ENCODE results near the gene GFPT1.
"Not testable (repeated sequence)": the region's sequence is repeated elsewhere in the genome, so short reads cannot be mapped to it uniquely, and the experiment has no call there.

GFPT1 gene

DNA sequence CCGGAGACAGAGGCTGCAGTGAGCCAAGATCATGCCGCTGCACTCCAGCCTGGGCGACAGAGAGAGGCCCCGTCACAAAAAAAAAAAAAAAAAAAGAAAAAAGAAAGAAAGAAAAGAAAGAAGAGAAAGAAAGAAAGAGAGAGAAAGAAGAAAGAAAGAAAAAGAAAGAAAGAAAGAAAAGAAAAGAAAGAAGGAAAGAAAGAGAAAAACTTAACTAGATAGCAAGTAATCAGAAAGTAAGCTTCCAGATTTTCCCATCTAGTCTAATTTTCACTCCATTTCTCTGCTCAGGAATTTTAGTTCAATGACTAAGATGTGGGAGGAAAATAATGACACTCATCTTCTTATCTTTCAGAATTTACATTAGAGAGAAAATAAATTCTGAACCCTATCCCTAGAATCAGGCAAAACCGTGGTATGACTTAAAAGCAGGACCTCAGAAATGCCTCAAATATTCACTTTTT lies 2.4 kb downstream of the GFPT1 start:
- DNase-seq, result no peak

DNA sequence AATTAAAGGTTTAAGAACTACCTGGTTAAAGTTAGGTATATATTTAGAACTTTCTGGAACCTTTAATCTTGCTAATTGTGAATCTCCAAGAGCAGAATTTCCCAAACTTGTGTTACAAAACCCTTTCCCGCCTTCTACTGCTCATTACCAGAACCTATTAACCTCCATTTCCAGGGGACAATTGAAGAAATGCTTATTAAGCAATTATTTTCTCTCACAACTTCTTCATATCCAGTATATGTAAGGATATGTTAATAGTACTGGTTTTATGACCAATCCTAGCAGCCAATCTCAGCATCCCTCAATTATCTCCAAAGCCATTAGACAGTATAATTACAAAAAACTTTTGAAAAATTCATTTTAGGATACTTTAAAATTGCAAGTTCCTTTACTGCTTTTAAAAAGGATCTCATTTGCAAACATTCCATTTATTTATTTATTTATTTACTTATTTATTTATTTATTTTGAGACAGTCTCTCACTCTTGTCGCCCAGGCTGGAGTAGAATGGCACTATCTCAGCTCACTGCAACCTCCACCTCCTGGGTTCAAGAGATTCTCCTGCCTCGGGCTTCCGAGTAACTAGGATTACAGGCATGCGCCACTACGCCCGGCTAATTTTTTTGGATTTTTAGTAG lies 3.7 kb downstream of the GFPT1 start:
- DNase-seq, result no peak

DNA sequence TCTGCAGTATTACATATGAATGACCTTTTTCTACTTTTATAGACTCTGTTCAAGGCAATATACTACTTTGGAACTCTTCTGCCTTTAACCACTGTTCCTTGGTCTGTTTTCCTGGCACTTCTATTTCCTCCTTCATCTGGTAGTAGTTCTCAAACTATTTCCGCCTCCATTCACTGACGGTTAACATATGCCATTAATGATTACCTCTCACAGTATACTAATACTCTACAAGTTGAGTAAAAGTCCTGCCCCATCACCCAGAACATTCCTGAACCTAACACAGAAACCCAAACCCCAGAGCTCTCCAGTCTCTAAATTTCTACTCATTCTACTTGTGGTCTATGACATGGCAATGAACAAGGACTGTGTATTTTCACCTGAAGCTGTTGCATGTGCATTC lies 4.5 kb downstream of the GFPT1 start:
- no peak for DNase-seq

DNA sequence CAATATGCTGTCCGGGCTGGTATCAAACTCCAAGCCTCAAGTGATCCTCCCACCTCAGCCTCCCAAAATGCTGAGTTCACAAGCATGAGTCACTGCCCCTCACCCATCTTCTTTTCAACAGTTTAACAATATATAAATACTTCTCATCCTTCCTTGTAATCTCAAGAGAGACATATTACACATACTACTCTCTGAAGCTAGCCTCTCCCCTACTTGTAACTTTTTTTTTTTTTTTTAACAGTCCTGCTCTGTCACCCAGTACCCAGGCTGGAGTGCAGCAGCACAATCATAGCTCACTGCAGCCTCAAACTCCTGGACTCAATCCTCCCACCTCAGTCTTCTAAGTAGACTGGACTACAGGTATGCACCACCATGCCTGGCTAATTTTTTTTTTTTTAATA lies 5.7 kb downstream of the GFPT1 start:
- DNase-seq, result no peak

- DNase-seq, result no peak
These were observed 6.7 kb downstream of the GFPT1 start for GRCh38 chr2:69380072-69380917.

GRCh38 chr2:69376403-69376802 lies 10.6 kb downstream of the GFPT1 start:
- no peak for DNase-seq

- DNase-seq, result peak in 1 of 58 donors; percentile 8
These were observed 11.3 kb downstream of the GFPT1 start for GRCh38 chr2:69375494-69376353.

- DNase-seq, result no peak
These were observed 14.3 kb downstream of the GFPT1 start for GRCh38 chr2:69372767-69373166.

- no peak for DNase-seq
These were observed 17.2 kb downstream of the GFPT1 start for GRCh38 chr2:69369802-69370201.

GRCh38 chr2:69368588-69368987 lies 18.4 kb downstream of the GFPT1 start:
- DNase-seq, result no peak

DNA sequence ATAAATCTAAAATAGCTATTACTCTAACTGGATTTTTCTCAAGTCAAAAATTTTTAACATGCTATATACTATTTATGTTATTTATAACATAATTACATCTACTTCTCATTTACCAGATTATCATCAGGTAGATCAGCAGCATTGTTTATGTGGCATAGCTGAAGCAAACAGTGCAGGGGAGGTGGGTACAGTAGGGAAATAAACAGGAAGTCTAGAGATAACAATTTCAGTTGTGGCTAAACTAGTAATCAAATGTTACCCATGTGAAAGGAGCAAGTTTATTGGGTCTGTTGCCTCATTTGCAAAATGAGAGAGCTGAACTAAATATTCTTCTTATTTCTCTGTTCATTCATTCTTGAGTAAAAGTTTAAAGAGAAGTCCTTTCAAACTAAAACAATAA lies 27.7 kb downstream of the GFPT1 start:
- no peak for DNase-seq

GRCh38 chr2:69358914-69359313 lies 28.1 kb downstream of the GFPT1 start:
- no peak for DNase-seq

DNA sequence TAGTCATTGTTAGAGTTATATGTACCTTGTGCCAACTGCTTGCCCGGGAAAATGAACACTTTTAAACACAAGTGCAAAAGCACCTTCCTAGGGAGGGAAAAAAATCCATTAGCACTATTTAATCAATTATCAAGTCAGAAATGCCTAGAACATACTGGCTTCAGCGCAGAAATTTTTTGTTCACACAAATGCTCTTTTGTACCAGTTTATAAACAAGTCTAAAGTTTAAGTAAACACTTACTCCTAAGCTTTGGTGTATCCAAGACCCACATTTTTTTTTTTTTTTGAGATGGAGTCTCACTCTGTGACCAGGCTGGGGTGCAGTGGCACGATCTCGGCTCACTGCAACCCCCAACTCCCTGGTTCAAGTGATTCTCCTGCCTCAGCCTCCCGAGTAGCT lies 30.6 kb downstream of the GFPT1 start:
- DNase-seq, result no peak

GRCh38 chr2:69354976-69355375 lies 32.1 kb downstream of the GFPT1 start:
- DNase-seq, result not testable (repeated sequence)

DNA sequence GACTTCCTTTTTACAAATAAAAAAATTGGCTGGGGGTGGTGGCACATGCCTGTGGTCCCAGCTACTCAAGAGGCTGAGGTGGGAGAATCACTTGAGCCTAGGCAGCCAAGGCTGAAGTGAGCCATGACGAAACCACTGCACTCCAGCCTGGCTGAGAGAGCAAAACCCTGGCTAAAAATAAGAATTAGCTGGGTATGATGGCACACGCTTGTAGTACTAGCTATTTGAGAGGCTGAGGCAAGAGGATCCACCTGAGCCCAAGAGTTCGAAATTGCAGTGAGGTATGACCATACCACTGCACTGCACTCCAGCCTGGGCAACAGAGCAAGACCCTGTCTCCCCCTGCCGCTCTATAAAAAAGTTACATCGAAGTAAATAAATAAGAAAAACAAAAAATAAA lies 33.7 kb downstream of the GFPT1 start:
- no peak for DNase-seq

DNA sequence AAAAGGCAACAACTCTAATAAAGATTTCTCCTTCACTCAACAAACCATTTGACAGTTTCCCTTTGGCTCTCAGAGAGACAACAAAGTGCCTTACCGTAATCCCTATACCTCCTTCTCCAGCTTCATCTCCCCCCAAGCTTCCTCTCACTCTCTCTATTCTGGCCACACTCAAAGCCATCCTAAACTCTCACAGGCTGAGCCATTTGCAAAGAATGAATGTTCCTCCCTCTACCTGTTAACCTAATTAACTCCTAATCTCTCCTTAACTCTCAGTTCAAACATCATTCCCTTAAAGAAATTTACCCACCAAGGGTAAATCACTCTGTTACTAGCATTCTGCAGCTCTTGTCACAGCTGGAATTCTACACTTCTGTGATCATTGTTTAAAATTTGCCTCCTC lies 38.2 kb downstream of the GFPT1 start:
- DNase-seq, result no peak

DNA sequence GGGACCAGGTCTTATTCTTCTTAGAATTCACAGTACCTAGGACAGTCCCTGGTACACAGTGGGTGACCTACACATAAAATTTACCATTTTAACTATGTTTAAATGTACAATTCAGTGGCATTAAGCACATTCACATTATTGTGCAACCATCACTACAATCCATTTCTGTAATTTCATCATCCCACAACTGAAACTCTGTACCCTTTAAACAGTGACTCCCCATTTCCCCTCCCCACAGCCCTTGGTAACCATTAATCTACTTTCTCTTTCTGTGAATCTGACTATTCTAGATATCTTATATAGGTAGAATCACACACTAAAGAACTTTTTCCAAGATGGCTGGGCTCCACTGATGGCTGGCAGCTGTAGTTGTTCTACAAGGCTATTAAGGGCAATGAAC lies 41.6 kb downstream of the GFPT1 start:
- no peak for DNase-seq

- no peak for DNase-seq
These were observed 42.7 kb downstream of the GFPT1 start for GRCh38 chr2:69344305-69344704.

- DNase-seq, result no peak
These were observed 46.8 kb downstream of the GFPT1 start for GRCh38 chr2:69340101-69340775.

DNA sequence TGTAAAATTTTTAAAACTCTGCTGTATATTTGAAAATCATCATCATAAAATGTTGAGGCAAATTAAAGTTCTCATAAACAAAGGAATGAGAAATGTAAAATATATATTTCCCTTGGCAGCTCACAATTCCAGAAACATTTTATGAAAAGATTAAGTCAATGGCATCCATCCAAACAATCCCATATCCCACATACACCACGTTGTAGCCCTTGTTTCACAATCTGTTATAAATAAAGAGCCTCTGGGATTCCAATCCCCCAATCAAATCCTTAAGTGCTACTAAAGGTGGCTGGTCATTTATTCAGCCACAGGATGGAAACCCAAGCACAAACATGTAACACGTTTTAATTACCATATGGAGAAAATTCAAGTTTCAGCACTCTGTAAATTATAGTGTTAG lies 51.7 kb downstream of the GFPT1 start:
- no peak for DNase-seq

GRCh38 chr2:69333352-69333751 lies 53.7 kb downstream of the GFPT1 start:
- no peak for DNase-seq
